ENCODE results near the gene RBM38. TPM values are rescaled to one million over a fixed set of nuclear protein-coding genes. Genes with fewer than 3 reads are reported as not detected.

Gene RBM38
- total and polyA plus RNA-seq, 10 of the 15 experiments (the other 5 are each of a cell fraction or from before 2014, with no cell fraction given), result 0.32 to 118 (median 25.2) TPM

- DNase-seq (ENCODE audit: low read depth, low spot score), result no peak
- in situ Hi-C loops (cut with MboI) (no loop called here), intact Hi-C loops (cut with micrococcal nuclease; ENCODE audit: unreplicated experiment) (no loop called here)
- WGBS (ENCODE audit: insufficient coverage, insufficient replicate concordance, low lambda C conversion rate, missing lambda C conversion rate), result 97% methylated on average over 6 of the region's 6 CpGs
- Histone ChIP-seq H3K36me3 (ENCODE audit: control insufficient read depth in 2 of 2, insufficient read depth in 2 of 2, low read length in 1 of 2) (peaks cover 17 to 25% of the 10 kb centered on the region in 2 experiments), H4K20me1 (ENCODE audit: control insufficient read depth, insufficient read depth) (no peaks in the 10 kb centered on the region), H3K4me2 (ENCODE audit: control insufficient read depth, insufficient read depth) (no peak overlapping the region), H2AFZ (ENCODE audit: control insufficient read depth, low read depth, low read length) (no peak overlapping the region), H3K9me3 (replicated peaks; ENCODE audit: control insufficient read depth, insufficient read depth, low read length) (no peaks in the 10 kb centered on the region), H3K4me3 (no peak overlapping the region), H3K4me1 (ENCODE audit: control insufficient read depth, insufficient read depth, low read length) (no peaks in the 10 kb centered on the region), H3K79me2 (ENCODE audit: control insufficient read depth, insufficient read depth, low read length) (no peaks in the 10 kb centered on the region), H3K27me3 (replicated peaks in 1 of 2; ENCODE audit: control insufficient read depth in 2 of 2, insufficient read depth in 2 of 2, low read length in 1 of 2) (no peaks in the 10 kb centered on the region), H3K9ac (ENCODE audit: control insufficient read depth, insufficient read depth, low read length) (no peak overlapping the region), H3K27ac (ENCODE audit: control insufficient read depth, insufficient read depth) (no peak overlapping the region)
- TF ChIP-seq, protein P1, sequence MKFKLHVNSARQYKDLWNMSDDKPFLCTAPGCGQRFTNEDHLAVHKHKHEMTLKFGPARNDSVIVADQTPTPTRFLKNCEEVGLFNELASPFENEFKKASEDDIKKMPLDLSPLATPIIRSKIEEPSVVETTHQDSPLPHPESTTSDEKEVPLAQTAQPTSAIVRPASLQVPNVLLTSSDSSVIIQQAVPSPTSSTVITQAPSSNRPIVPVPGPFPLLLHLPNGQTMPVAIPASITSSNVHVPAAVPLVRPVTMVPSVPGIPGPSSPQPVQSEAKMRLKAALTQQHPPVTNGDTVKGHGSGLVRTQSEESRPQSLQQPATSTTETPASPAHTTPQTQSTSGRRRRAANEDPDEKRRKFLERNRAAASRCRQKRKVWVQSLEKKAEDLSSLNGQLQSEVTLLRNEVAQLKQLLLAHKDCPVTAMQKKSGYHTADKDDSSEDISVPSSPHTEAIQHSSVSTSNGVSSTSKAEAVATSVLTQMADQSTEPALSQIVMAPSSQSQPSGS (IDR thresholded peaks at IDR 0.05; ENCODE audit: low read length), result no peak
- TF ChIP-seq ESRRA (IDR thresholded peaks at IDR 0.05; ENCODE audit: low read length), result no peak
- TF ChIP-seq ZNF384 (IDR thresholded peaks at IDR 0.05; ENCODE audit: borderline replicate concordance, low read depth, low read length), result no peak
- TF ChIP-seq RELA (IDR thresholded peaks at IDR 0.05; ENCODE audit: borderline replicate concordance, partially characterized antibody), result no peak
- no peak for TF ChIP-seq RCOR1 (conservative IDR thresholded peaks at IDR 0.05; ENCODE audit: low read depth, low read length)
- no peak for TF ChIP-seq POU2F2 (IDR thresholded peaks at IDR 0.05; ENCODE audit: borderline replicate concordance, low read depth, low read length)
- TF ChIP-seq SPI1 (IDR thresholded peaks at IDR 0.05; ENCODE audit: borderline replicate concordance, insufficient read depth, low read depth, low read length), result no peak
- no peak for TF ChIP-seq ETV6 (conservative IDR thresholded peaks at IDR 0.05 in 1 of 2, IDR thresholded peaks at IDR 0.05 in 1 of 2; ENCODE audit: borderline replicate concordance in 1 of 2, low read depth in 1 of 2)
- TF ChIP-seq NR2F1 (conservative IDR thresholded peaks at IDR 0.05), result no peak
- no peak for TF ChIP-seq IRF4 (IDR thresholded peaks at IDR 0.05; ENCODE audit: low read depth, low read length)
- TF ChIP-seq SIN3A (IDR thresholded peaks at IDR 0.05; ENCODE audit: low read depth, low read length), result no peak
- TF ChIP-seq ZNF592 (IDR thresholded peaks at IDR 0.05), result no peak
- TF ChIP-seq PAX5 (IDR thresholded peaks at IDR 0.05; ENCODE audit: borderline replicate concordance, low read depth, low read length), result no peak
- no peak for TF ChIP-seq CBX5 (IDR thresholded peaks at IDR 0.05; ENCODE audit: low read depth)
- TF ChIP-seq MYB (IDR thresholded peaks at IDR 0.05; ENCODE audit: borderline replicate concordance, low read depth, low read length), result no peak
- TF ChIP-seq JUNB (IDR thresholded peaks at IDR 0.05), result no peak
- TF ChIP-seq CREM (IDR thresholded peaks at IDR 0.05; ENCODE audit: low read depth), result no peak
- BruUV-seq (replicated peaks), result no TSS peak
- ChIA-PET RAD21 (ENCODE audit: unreplicated experiment) (no interaction called here), CTCF (interaction anchor here (1.5 to 2.5 kb wide), 2 partner anchors 15 to 134 kb away, joined by 3 to 11 read pairs; no protein-coding TSS in a partner anchor), SMC1A (ENCODE audit: uncharacterized antibody, unreplicated experiment) (interaction anchor here (1.4 kb wide), 1 partner anchor 18 kb away, joined by 5 read pairs; no protein-coding TSS in a partner anchor), POLR2A (no interaction called here)
- no peak for FAIRE-seq
- ATAC-seq, result no peak
Observed at GRCh38 chr20:57361517-57361916, 29.7 kb upstream of the RBM38 start.

All from GM12878 (cell line).